Peyer's patch (tissue), 4 donors: ENCODE measurements around the gene TSPAN14.

Experiments used
- CTCF ChIP-seq, 6 experiments: fragments of 450-650 bp in 4 of 6; fragments of 200-600 bp in 2 of 6; sonication (generic) in 1 of 6; IDR thresholded peaks; one replicate each; pipeline ENCODE4 v1.5.1; 2017 to 2019; ENCODE audit warnings: antibody characterized with exemption in 6 of 6, mild to moderate bottlenecking in 3 of 6, moderate library complexity in 1 of 6
- POLR2A ChIP-seq, 2 donors: fragments of 450-650 bp; IDR thresholded peaks; one replicate each; pipeline ENCODE4 v1.5.1; 2017; ENCODE audit warnings: antibody characterized with exemption in 2 of 2, mild to moderate bottlenecking in 2 of 2, moderate library complexity in 2 of 2

DNA sequence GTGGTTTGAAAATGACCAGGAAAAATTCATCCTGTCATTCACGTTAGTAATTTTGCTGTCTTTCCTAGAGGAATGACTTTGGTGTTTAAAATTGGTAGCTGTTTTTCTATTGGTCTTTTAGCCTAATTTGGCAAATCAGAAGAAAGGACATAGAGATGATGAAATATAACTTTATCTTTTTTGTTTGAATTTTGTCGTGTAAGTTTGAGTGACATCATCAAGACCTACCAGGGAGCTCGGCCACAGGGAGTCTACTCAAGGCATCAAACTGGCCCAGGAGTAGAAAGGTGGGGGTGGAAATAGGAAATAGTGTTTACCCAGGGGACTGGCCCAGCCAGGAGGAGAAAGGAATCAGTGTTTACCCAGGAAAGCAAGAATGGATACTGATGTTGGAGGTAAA lies 21.0 kb upstream of the TSPAN14 start:
- no peak for TF ChIP-seq POLR2A (IDR thresholded peaks at IDR 0.05)
- no peak for TF ChIP-seq CTCF (IDR thresholded peaks at IDR 0.05)
